ENCODE data around the gene AGFG1. TPM values are rescaled to one million over a fixed set of nuclear protein-coding genes. Genes with fewer than 3 reads are reported as not detected.
"Not testable (repeated sequence)": the region's sequence is repeated elsewhere in the genome, so short reads cannot be mapped to it uniquely, and the experiment has no call there.

AGFG1 gene
- total RNA-seq, 1 donor from 2014 or later, result 84.1 TPM

DNA sequence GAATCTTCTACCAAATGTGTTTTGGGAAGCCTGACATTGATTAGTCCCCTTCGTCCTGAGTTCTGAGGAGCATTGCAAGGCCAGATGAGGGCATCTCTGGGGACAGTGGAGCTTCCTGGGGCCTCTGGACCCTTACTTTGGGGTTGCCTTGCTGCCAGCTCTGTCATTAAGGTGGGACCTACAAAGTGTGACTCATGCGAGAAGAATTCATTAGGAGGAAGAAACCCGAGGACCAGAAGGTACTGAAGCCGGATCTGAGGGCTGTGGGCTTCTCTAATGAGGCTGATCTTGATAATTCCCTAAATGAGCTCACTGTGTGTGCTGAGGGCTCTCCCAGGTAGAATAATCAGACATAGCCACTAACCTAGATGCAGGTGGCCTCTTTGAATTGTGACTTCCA, 126.0 kb downstream of the AGFG1 start:
- Histone ChIP-seq H3K9me3 (ENCODE audit: insufficient read depth, low read depth, low read length) (no peaks in the 10 kb centered on the region), H3K4me3 (ENCODE audit: insufficient read depth, low read depth, low read length) (no peak overlapping the region), H2AFZ (ENCODE audit: low read depth, low read length) (no peak overlapping the region), H3K4me2 (ENCODE audit: low read length) (no peak overlapping the region), H3K27ac (ENCODE audit: low read depth, low read length) (no peak overlapping the region), H3K4me1 (ENCODE audit: insufficient read depth, low read length) (peaks cover 4% of the 10 kb centered on the region), H3K9ac (ENCODE audit: low read length) (no peak overlapping the region), H3K27me3 (ENCODE audit: insufficient read depth, low read length) (peaks cover 2% of the 10 kb centered on the region), H3K79me2 (ENCODE audit: insufficient read depth, low read length) (no peaks in the 10 kb centered on the region), H3K36me3 (ENCODE audit: insufficient read depth, low read length) (no peaks in the 10 kb centered on the region), H4K20me1 (ENCODE audit: insufficient read depth, low read length) (no peaks in the 10 kb centered on the region)
- peaks cover 7% of the 10 kb centered on the region for H3K4me1 Mint-ChIP-seq (ENCODE audit: low read depth, unreplicated experiment)
- H3K36me3 Mint-ChIP-seq (ENCODE audit: low read depth, unreplicated experiment), result no peaks in the 10 kb centered on the region
- H3K27me3 Mint-ChIP-seq (ENCODE audit: low read depth, unreplicated experiment), result peaks cover 3% of the 10 kb centered on the region
- peaks cover 3% of the 10 kb centered on the region for H3K9me3 Mint-ChIP-seq (ENCODE audit: unreplicated experiment)
- FAIRE-seq (no peak), DNase-seq (ENCODE audit: low read depth) (peak; percentile 8)
- H3K27ac Mint-ChIP-seq (ENCODE audit: unreplicated experiment), result peak overlapping the region; percentile 45
- no peak overlapping the region for H3K4me3 Mint-ChIP-seq (ENCODE audit: unreplicated experiment)
- TF ChIP-seq CTCF (IDR thresholded peaks at IDR 0.05; ENCODE audit: insufficient read depth, low read depth, low read length) (no peak), EZH2 (IDR thresholded peaks at IDR 0.05; ENCODE audit: insufficient read depth, low read length) (no peak)

DNA sequence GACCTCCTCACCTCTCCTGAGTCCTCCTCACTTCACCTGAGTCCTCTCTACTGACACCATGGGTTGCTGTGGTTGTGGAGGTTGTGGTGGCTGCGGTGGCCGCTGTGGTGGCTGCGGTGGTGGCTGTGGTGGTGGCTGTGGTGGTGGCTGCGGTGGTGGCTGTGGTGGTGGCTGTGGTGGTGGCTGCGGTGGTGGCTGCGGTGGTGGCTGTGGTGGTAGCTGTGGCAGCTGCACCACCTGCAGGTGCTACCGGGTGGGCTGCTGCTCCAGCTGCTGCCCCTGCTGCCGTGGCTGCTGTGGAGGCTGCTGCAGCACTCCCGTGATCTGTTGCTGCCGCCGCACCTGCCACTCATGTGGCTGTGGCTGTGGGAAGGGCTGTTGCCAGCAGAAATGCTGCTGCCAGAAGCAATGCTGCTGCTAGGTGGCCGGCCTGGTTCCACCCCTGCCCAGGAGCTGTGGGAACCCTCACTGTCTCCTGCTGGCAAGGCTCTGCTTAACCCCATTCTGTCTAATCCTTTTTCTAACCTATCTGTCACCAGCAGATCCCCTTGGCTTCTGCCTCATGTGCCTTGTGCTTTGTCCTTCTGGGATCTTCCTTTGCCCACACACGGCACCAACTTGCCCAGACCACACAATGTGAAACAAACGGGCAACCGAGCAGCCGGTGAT, 127.0 kb downstream of the AGFG1 start, which contains the start of gene SCYGR2:
SCYGR2 (plus strand) TSS at position 59 of the 669 bp plus-strand sequence; CDS start at position 59, 0 bp downstream.
- not testable (repeated sequence) for H3K4me2 ChIP-seq (ENCODE audit: low read length); H3K27me3 ChIP-seq (ENCODE audit: insufficient read depth, low read length); H3K4me3 Mint-ChIP-seq (ENCODE audit: unreplicated experiment); H3K36me3 Mint-ChIP-seq (ENCODE audit: low read depth, unreplicated experiment); DNase-seq (ENCODE audit: low read depth); H3K27me3 Mint-ChIP-seq (ENCODE audit: low read depth, unreplicated experiment); H3K4me3 ChIP-seq (ENCODE audit: insufficient read depth, low read depth, low read length); H3K9ac ChIP-seq (ENCODE audit: low read length); H2AFZ ChIP-seq (ENCODE audit: low read depth, low read length); H3K27ac ChIP-seq (ENCODE audit: low read depth, low read length); H3K9me3 ChIP-seq (ENCODE audit: insufficient read depth, low read depth, low read length); FAIRE-seq; H3K4me1 ChIP-seq (ENCODE audit: insufficient read depth, low read length); H3K4me1 Mint-ChIP-seq (ENCODE audit: low read depth, unreplicated experiment); H3K36me3 ChIP-seq (ENCODE audit: insufficient read depth, low read length); H3K9me3 Mint-ChIP-seq (ENCODE audit: unreplicated experiment); H3K79me2 ChIP-seq (ENCODE audit: insufficient read depth, low read length); H4K20me1 ChIP-seq (ENCODE audit: insufficient read depth, low read length)
- H3K27ac Mint-ChIP-seq (ENCODE audit: unreplicated experiment), result peak within 1 kb of the TSS; percentile 63

GRCh38 chr2:227602358-227602757, 130.4 kb downstream of the AGFG1 start:
- Mint-ChIP-seq H3K36me3 (ENCODE audit: low read depth, unreplicated experiment) (peaks cover 2% of the 10 kb centered on the region), H3K9me3 (ENCODE audit: unreplicated experiment) (no peaks in the 10 kb centered on the region), H3K4me1 (ENCODE audit: low read depth, unreplicated experiment) (peaks cover 7% of the 10 kb centered on the region), H3K27ac (ENCODE audit: unreplicated experiment) (no peak overlapping the region), H3K4me3 (ENCODE audit: unreplicated experiment) (no peak overlapping the region), H3K27me3 (ENCODE audit: low read depth, unreplicated experiment) (no peaks in the 10 kb centered on the region)
- Histone ChIP-seq H3K27ac (ENCODE audit: low read depth, low read length) (no peak overlapping the region), H3K4me1 (ENCODE audit: insufficient read depth, low read length) (peaks cover 4% of the 10 kb centered on the region), H4K20me1 (ENCODE audit: insufficient read depth, low read length) (no peaks in the 10 kb centered on the region), H3K9ac (ENCODE audit: low read length) (no peak overlapping the region), H2AFZ (ENCODE audit: low read depth, low read length) (no peak overlapping the region), H3K27me3 (ENCODE audit: insufficient read depth, low read length) (no peaks in the 10 kb centered on the region), H3K4me2 (ENCODE audit: low read length) (no peak overlapping the region), H3K79me2 (ENCODE audit: insufficient read depth, low read length) (no peaks in the 10 kb centered on the region), H3K36me3 (ENCODE audit: insufficient read depth, low read length) (no peaks in the 10 kb centered on the region), H3K9me3 (ENCODE audit: insufficient read depth, low read depth, low read length) (no peaks in the 10 kb centered on the region), H3K4me3 (ENCODE audit: insufficient read depth, low read depth, low read length) (no peak overlapping the region)
- no peak for DNase-seq (ENCODE audit: low read depth)
- FAIRE-seq, result no peak
- TF ChIP-seq EZH2 (IDR thresholded peaks at IDR 0.05; ENCODE audit: insufficient read depth, low read length) (no peak), CTCF (IDR thresholded peaks at IDR 0.05; ENCODE audit: insufficient read depth, low read depth, low read length) (no peak)

Data from astrocyte (in vitro differentiated cells and primary cell).